WTC11 (cell line): ENCODE measurements around the gene CPSF4. TPM values are rescaled to one million over a fixed set of nuclear protein-coding genes. Genes with fewer than 3 reads are reported as not detected.

ENCODE experiments used
- AFF4 ChIP-seq: sonication (generic); formaldehyde crosslinking; IDR thresholded peaks from 2 replicates; pipeline ENCODE4 v1.8.1; 2023; ENCODE audit warnings: mild to moderate bottlenecking, missing genetic modification reagents, borderline replicate concordance
- ATF1 ChIP-seq: sonication (generic); formaldehyde crosslinking; IDR thresholded peaks from 2 replicates; pipeline ENCODE4 v1.8.1; 2023; ENCODE audit warnings: mild to moderate bottlenecking, moderate library complexity, missing genetic modification reagents
- ATF3 ChIP-seq: sonication (generic); formaldehyde crosslinking; conservative IDR thresholded peaks from 2 replicates; pipeline ENCODE4 v1.8.1; 2022; ENCODE audit warnings: mild to moderate bottlenecking, missing genetic modification reagents
- ATF6 ChIP-seq: sonication (generic); formaldehyde crosslinking; IDR thresholded peaks from 2 replicates; pipeline ENCODE4 v1.8.1; 2023; ENCODE audit warnings: mild to moderate bottlenecking, missing genetic modification reagents
- CBFB ChIP-seq: sonication (generic); formaldehyde crosslinking; IDR thresholded peaks from 2 replicates; pipeline ENCODE4 v1.8.1; 2022; ENCODE audit warnings: mild to moderate bottlenecking, low read depth, missing genetic modification reagents
- CREM ChIP-seq: sonication (generic); formaldehyde crosslinking; IDR thresholded peaks from 2 replicates; pipeline ENCODE4 v1.8.1; 2022; ENCODE audit warnings: mild to moderate bottlenecking, missing genetic modification reagents, moderate library complexity
- FOXP4 ChIP-seq: sonication (generic); formaldehyde crosslinking; IDR thresholded peaks from 2 replicates; pipeline ENCODE4 v1.8.0; 2022; ENCODE audit warnings: mild to moderate bottlenecking, missing genetic modification reagents
- GABPB1 ChIP-seq: sonication (generic); formaldehyde crosslinking; IDR thresholded peaks from 2 replicates; pipeline ENCODE4 v1.8.1; 2023; ENCODE audit warnings: mild to moderate bottlenecking, missing genetic modification reagents
- GTF2I ChIP-seq: fragments of 250-450 bp; sonication (Bioruptor Pico); conservative IDR thresholded peaks from 2 replicates; pipeline ENCODE4 v1.4.0; 2021; ENCODE audit warnings: mild to moderate bottlenecking
- HMGXB4 ChIP-seq: sonication (generic); formaldehyde crosslinking; IDR thresholded peaks from 2 replicates; pipeline ENCODE4 v1.8.1; 2023; ENCODE audit warnings: mild to moderate bottlenecking, moderate library complexity, missing genetic modification reagents
- IRF2 ChIP-seq: sonication (generic); formaldehyde crosslinking; IDR thresholded peaks from 2 replicates; pipeline ENCODE4 v1.8.0; 2022; ENCODE audit warnings: low read depth, missing genetic modification reagents, borderline replicate concordance
- MAX ChIP-seq: sonication (generic); formaldehyde crosslinking; IDR thresholded peaks from 2 replicates; pipeline ENCODE4 v1.8.0; 2022; ENCODE audit warnings: mild to moderate bottlenecking, missing genetic modification reagents
- MLX ChIP-seq: sonication (generic); formaldehyde crosslinking; IDR thresholded peaks from 2 replicates; pipeline ENCODE4 v1.8.1; 2023; ENCODE audit warnings: mild to moderate bottlenecking, missing genetic modification reagents, moderate library complexity
- PRRX2 ChIP-seq: fragments of 250-450 bp; sonication (Bioruptor Pico); IDR thresholded peaks from 2 replicates; pipeline ENCODE4 v1.8.0; 2021; ENCODE audit warnings: mild to moderate bottlenecking
- SMAD4 ChIP-seq: sonication (generic); formaldehyde crosslinking; IDR thresholded peaks from 2 replicates; pipeline ENCODE4 v1.8.0; 2022; ENCODE audit warnings: mild to moderate bottlenecking, missing genetic modification reagents
- TP53 ChIP-seq: sonication (generic); formaldehyde crosslinking; IDR thresholded peaks from 2 replicates; pipeline ENCODE4 v1.8.1; 2023; ENCODE audit warnings: mild to moderate bottlenecking, missing genetic modification reagents
- ZNF512 ChIP-seq: sonication (generic); formaldehyde crosslinking; IDR thresholded peaks from 2 replicates; pipeline ENCODE4 v1.8.1; 2022; ENCODE audit warnings: missing genetic modification reagents, borderline replicate concordance
- ZNF532 ChIP-seq: fragments of 250-450 bp; sonication (Bioruptor Pico); IDR thresholded peaks from 2 replicates; pipeline ENCODE4 v1.9.0; 2021; ENCODE audit warnings: mild to moderate bottlenecking, borderline replicate concordance
- ZSCAN18 ChIP-seq: fragments of 250-450 bp; sonication (Bioruptor Pico); IDR thresholded peaks from 2 replicates; pipeline ENCODE4 v2.1.2; 2022; ENCODE audit warnings: mild to moderate bottlenecking, moderate library complexity
- total RNA-seq: library from RNA; stranded (reverse); gene quantifications from 3 replicates; pipeline ENCODE4 v1.2.3, GENCODE V29; 2021

The CPSF4 gene
- total RNA-seq, 1 experiment from 2014 or later = 109 TPM

- TF ChIP-seq ATF1 (CRISPR knock-in tag) (no peak), HMGXB4 (CRISPR knock-in tag) (0 out of 2 replicates have a peak, but pooled peaks have one; percentile 30), AFF4 (no peak), CBFB (CRISPR knock-in tag) (no peak), FOXP4 (no peak), ATF3 (CRISPR knock-in tag) (no peak), ATF6 (no peak), MLX (CRISPR knock-in tag) (no peak), MAX (CRISPR knock-in tag) (peak; percentile 59; the same call in 1 of the 2 replicates), ZSCAN18 (no peak), IRF2 (CRISPR knock-in tag) (no peak), ZNF532 (CRISPR knock-in tag) (no peak), CREM (no peak), ZNF512 (no peak), TP53 (CRISPR knock-in tag) (no peak), GTF2I (no peak), GABPB1 (CRISPR knock-in tag) (0 out of 2 replicates have a peak, but pooled peaks have one; percentile 10), PRRX2 (CRISPR knock-in tag) (no peak), SMAD4 (CRISPR knock-in tag) (no peak)
Observed at GRCh38 chr7:99472561-99473314, 34.0 kb downstream of the CPSF4 start, which contains the start of gene ZNF789 (continued).
